Hepatocyte (in vitro differentiated cells): ENCODE results near the gene PYGM.

Source experiments
- EZH2 ChIP-seq: fragments of 200-600 bp; sonication (generic); IDR thresholded peaks from 2 replicates; pipeline ENCODE4 v1.6.1; 2016; ENCODE audit warnings: antibody characterized with exemption, mild to moderate bottlenecking, borderline replicate concordance
- EZH2phosphoT487 ChIP-seq: fragments of 200-600 bp; sonication (generic); IDR thresholded peaks from one replicate; pipeline ENCODE4 v1.6.1; 2018; ENCODE audit warnings: antibody characterized with exemption, mild to moderate bottlenecking, low read depth, moderate library complexity; ENCODE audit not compliant: unreplicated experiment, severe bottlenecking
- TF ChIP-seq, protein P1 (sequence below): fragments of 200-600 bp; sonication (generic); IDR thresholded peaks from 2 replicates; pipeline ENCODE4 v1.5.1; 2016; ENCODE audit warnings: antibody characterized with exemption, mild to moderate bottlenecking; ENCODE audit not compliant: poor library complexity

DNA sequence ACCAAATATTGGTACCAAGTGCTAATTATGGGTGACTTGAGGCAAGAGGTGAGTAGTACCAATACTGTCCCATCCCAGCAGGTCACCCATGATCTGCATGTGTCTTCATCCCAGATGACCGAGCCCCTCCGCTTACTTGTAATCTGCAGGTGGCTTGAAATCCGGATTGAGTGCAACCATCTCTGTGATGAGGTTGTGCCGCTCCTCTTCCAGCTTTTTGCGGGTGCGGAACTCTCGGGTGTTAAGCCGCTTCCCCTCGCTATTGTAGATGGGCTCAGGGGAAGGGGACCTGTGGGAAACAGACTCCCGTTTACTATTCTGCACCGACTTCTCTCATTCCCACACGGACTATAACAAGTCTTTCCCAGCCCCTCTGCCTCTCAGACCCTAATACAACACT, 10.3 kb upstream of the PYGM start:
- TF ChIP-seq EZH2 (no peak), EZH2phosphoT487 (no peak)
- TF ChIP-seq, protein P1, sequence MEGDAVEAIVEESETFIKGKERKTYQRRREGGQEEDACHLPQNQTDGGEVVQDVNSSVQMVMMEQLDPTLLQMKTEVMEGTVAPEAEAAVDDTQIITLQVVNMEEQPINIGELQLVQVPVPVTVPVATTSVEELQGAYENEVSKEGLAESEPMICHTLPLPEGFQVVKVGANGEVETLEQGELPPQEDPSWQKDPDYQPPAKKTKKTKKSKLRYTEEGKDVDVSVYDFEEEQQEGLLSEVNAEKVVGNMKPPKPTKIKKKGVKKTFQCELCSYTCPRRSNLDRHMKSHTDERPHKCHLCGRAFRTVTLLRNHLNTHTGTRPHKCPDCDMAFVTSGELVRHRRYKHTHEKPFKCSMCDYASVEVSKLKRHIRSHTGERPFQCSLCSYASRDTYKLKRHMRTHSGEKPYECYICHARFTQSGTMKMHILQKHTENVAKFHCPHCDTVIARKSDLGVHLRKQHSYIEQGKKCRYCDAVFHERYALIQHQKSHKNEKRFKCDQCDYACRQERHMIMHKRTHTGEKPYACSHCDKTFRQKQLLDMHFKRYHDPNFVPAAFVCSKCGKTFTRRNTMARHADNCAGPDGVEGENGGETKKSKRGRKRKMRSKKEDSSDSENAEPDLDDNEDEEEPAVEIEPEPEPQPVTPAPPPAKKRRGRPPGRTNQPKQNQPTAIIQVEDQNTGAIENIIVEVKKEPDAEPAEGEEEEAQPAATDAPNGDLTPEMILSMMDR: no peak
